Ovary (tissue), 9 donors: ENCODE results near the gene WDR91. TPM values are rescaled to one million over a fixed set of nuclear protein-coding genes. Genes with fewer than 3 reads are reported as not detected.

Experiments
- DNase-seq, 5 donors: peaks; one replicate each; pipeline ENCODE4 v3.0.0-alpha.2; 2019 to 2020
- H3K27ac ChIP-seq, 2 donors: fragments of 200-600 bp; one replicate each; pipeline versions ENCODE4 v1.5.1 to v1.8.0; 2019 to 2022
- H3K27me3 ChIP-seq: fragments of 200-600 bp; one replicate; pipeline ENCODE4 v1.8.0; 2022
- H3K36me3 ChIP-seq: fragments of 200-600 bp; sonication (generic); one replicate; pipeline ENCODE4 v1.5.1; 2019
- H3K4me1 ChIP-seq: one replicate; pipeline ENCODE4 v1.8.1; 2013; ENCODE audit warnings: mild to moderate bottlenecking, moderate library complexity; ENCODE audit not compliant: insufficient read depth
- H3K4me3 ChIP-seq: fragments of 200-600 bp; sonication (generic); one replicate; pipeline ENCODE4 v1.5.1; 2017
- H3K9me3 ChIP-seq, 2 donors: fragments of 200-600 bp in 1 of 2; sonication (generic) in 1 of 2; one replicate each; pipeline versions ENCODE4 v1.5.1 to v1.8.1; 2013 to 2019; ENCODE audit warnings: mild to moderate bottlenecking in 1 of 2, moderate library complexity in 1 of 2
- EP300 ChIP-seq: sonication (generic); formaldehyde crosslinking; IDR thresholded peaks from one replicate; pipeline ENCODE4 v1.6.1; 2017; ENCODE audit warnings: antibody characterized with exemption
- POLR2A ChIP-seq: fragments of 450-650 bp; IDR thresholded peaks from one replicate; pipeline ENCODE4 v1.6.1; 2017; ENCODE audit warnings: antibody characterized with exemption, mild to moderate bottlenecking, moderate library complexity
- WGBS, 3 donors: extraction: QIAGEN DNeasy Blood & Tissue Kit in 1 of 3; methylation state at CpG; one replicate each; pipeline versions ENCODE4 v1.1.5 to v1.1.7; 2013 to 2017; 5-methylcytosine and 5-hydroxymethylcytosine counted together
- intact Hi-C, 4 donors: fragments of 100-400 bp; cut with DNase I; formaldehyde crosslinking; loops; one replicate each; pipeline versions ENCODE4 v1.11.0 to v1.15.1; 2022 to 2023
- polyA plus RNA-seq, 2 donors: library from polyadenylated mRNA; stranded (reverse); fragments of 200-250 nt in 1 of 2; fragments of 350-450 nt in 1 of 2; fragmentation: Illumina TruSeq in 1 of 2; extraction: RNeasy Lipid Tissue Mini Kit (QIAGEN cat#74804) in 1 of 2; gene quantifications; one replicate each; pipeline ENCODE4 v1.2.3, GENCODE V29; 2013 to 2014
- total RNA-seq, 7 donors: library from RNA; depleted of rRNA in 2 of 7; stranded (reverse); fragments of >200 nt in 2 of 7; fragmentation: NEBNext Ultra II Directional in 3 of 7; extraction: Animal tissue kit (Norgen Biotek cat#: 25700) in 3 of 7; gene quantifications; one replicate each; pipeline versions ENCODE4 v1.1.0 to v1.2.4, GENCODE V29; 2016 to 2023
- TF ChIP-seq, protein P1 (sequence below), 3 donors: fragments of 450-650 bp in 2 of 3; fragments of 200-600 bp in 1 of 3; IDR thresholded peaks; one replicate each; pipeline versions ENCODE4 v1.5.1 to v1.8.0; 2016 to 2022; ENCODE audit warnings: antibody characterized with exemption in 3 of 3, mild to moderate bottlenecking in 1 of 3
- donor health status: DM: no; HTN: no; CAD: no; lungs with moderate emphysema.
- donor health status: DM: no; HTN: no; CAD: no.
- donor health status: Bipolar disorder and iron deficiency.
- donor health status: DM: yes; HTN: yes; CAD: no.
- donor health status: DM: no; HTN: no; CAD: no.
- donor health status: DM: yes; HTN: yes; CAD: no.

WDR91 gene
- total and polyA plus RNA-seq, 9 donors: 12.6 to 56.3 (median 32.2) TPM

DNA sequence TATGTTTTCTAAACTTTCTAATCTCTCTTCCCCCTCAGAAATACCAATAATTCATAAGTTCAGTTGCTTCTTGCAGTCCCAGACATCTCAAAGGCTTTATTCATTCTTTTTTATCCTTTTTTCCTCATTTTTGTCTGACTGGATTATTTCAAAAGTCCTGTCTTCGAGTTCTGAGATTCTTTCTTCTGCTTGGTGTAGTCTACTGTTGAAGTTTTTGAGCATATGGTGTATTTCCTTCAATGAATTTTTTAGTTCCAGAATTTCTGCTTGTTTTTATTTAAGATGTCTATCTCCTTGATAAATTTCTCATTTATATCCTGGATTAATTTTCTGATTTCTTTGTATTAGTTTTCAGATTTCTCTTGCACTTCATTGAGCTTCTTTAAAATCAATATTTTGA lies 55.0 kb downstream of the WDR91 start:
- H3K4me1 ChIP-seq: peaks cover 6% of the 10 kb centered on the region
- H3K27me3 ChIP-seq: no peaks in the 10 kb centered on the region
- no peak overlapping the region for H3K4me3 ChIP-seq
- whole genome bisulfite sequencing, 3 donors: 89 to 94% (median 90%) methylated on average over 1 of the region's 1 CpG
- DNase-seq: no peak
- TF ChIP-seq POLR2A (no peak), EP300 (no peak)
- TF ChIP-seq, protein P1, sequence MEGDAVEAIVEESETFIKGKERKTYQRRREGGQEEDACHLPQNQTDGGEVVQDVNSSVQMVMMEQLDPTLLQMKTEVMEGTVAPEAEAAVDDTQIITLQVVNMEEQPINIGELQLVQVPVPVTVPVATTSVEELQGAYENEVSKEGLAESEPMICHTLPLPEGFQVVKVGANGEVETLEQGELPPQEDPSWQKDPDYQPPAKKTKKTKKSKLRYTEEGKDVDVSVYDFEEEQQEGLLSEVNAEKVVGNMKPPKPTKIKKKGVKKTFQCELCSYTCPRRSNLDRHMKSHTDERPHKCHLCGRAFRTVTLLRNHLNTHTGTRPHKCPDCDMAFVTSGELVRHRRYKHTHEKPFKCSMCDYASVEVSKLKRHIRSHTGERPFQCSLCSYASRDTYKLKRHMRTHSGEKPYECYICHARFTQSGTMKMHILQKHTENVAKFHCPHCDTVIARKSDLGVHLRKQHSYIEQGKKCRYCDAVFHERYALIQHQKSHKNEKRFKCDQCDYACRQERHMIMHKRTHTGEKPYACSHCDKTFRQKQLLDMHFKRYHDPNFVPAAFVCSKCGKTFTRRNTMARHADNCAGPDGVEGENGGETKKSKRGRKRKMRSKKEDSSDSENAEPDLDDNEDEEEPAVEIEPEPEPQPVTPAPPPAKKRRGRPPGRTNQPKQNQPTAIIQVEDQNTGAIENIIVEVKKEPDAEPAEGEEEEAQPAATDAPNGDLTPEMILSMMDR (IDR thresholded peaks at IDR 0.05): no peak
- no peaks in the 10 kb centered on the region for H3K9me3 ChIP-seq
- no peak overlapping the region for H3K27ac ChIP-seq
- no peaks in the 10 kb centered on the region for H3K36me3 ChIP-seq
- intact Hi-C loops: no loop called here

DNA sequence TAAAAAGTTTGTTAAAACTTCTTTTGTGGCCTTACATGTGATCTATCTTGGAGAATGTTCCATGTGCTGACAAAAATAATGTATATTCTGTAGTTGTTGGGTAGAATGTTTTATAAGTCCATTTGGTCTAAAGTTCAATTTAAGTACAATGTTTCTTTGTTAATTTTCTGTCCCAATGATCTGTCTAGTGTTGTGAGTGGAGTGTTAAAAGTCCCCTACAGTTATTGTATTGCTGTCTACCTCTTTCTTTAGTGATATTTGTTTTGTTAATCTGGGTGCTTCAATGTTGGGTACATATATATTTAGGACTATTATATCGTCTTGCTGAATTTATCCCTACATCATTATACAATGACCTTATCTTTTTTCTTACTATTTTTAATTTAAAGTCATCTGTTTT lies 56.6 kb downstream of the WDR91 start:
- peaks cover 2% of the 10 kb centered on the region for H3K4me1 ChIP-seq
- H3K27ac ChIP-seq: no peak overlapping the region
- TF ChIP-seq EP300 (no peak), POLR2A (no peak)
- TF ChIP-seq, protein P1 (IDR thresholded peaks at IDR 0.05): no peak
- DNase-seq: no peak
- H3K27me3 ChIP-seq: no peaks in the 10 kb centered on the region
- 95 to 100% (median 96%) methylated on average over 1 of the region's 1 CpG for WGBS, 3 donors
- H3K9me3 ChIP-seq: no peaks in the 10 kb centered on the region
- H3K36me3 ChIP-seq: no peaks in the 10 kb centered on the region
- H3K4me3 ChIP-seq: no peak overlapping the region
- intact Hi-C loops: no loop called here

DNA sequence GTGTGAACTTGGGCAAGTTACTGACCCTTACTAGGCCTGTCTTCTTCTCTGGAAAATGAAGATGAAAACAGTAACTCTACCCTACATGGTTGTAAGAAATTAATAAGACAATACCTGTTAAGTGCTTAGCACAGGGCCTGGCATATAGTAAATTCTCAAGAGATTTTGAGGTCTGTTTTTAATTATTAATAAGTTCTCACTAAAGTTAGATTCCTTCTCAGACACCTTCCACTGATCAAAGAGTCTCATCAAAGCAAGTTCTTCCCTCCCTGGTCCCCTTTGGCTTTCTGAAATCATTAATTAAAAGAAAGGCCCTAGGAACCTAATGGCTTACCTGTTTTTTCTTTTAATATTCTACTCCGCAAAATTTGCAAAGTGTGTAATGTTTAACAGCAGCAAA lies 58.9 kb downstream of the WDR91 start:
- no peaks in the 10 kb centered on the region for H3K27me3 ChIP-seq
- no peak overlapping the region for H3K4me3 ChIP-seq
- H3K36me3 ChIP-seq: no peaks in the 10 kb centered on the region
- WGBS, 3 donors: 92 to 98% (median 97%) methylated on average over 1 of the region's 1 CpG
- no peak for DNase-seq
- TF ChIP-seq, protein P1 (IDR thresholded peaks at IDR 0.05): no peak
- TF ChIP-seq EP300: no peak
- no peak for TF ChIP-seq POLR2A
- intact Hi-C loops: no loop called here
- no peak overlapping the region for H3K27ac ChIP-seq
- H3K9me3 ChIP-seq: no peaks in the 10 kb centered on the region
- peaks cover 3% of the 10 kb centered on the region for H3K4me1 ChIP-seq

DNA sequence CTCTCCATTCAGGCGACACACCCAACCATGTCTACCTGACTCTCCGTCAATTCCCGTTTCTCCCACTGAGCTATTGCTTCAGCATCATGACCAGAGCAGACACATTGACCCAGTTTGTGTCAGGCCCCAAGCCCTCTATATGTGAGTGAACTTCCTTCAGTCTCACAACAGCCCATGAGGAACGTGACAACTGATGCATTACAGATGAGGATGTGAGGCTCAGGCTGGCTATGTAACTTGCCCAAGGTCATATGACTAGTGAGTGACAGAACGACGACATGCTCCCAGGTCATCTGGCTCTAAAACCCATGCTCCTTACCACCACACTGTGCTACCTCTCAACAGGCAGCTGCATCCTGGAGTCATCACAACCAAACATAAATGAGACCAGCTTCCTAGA lies 59.8 kb downstream of the WDR91 start:
- Histone ChIP-seq H3K4me3 (no peak overlapping the region), H3K36me3 (no peaks in the 10 kb centered on the region), H3K27ac (no peak overlapping the region), H3K4me1 (peaks cover 4% of the 10 kb centered on the region), H3K27me3 (no peaks in the 10 kb centered on the region), H3K9me3 (no peaks in the 10 kb centered on the region)
- DNase-seq: no peak
- WGBS, 3 donors: 75 to 88% (median 79%) methylated on average over 6 of the region's 6 CpGs
- intact Hi-C loops: no loop called here
- TF ChIP-seq POLR2A: no peak
- TF ChIP-seq, protein P1 (IDR thresholded peaks at IDR 0.05): no peak

DNA sequence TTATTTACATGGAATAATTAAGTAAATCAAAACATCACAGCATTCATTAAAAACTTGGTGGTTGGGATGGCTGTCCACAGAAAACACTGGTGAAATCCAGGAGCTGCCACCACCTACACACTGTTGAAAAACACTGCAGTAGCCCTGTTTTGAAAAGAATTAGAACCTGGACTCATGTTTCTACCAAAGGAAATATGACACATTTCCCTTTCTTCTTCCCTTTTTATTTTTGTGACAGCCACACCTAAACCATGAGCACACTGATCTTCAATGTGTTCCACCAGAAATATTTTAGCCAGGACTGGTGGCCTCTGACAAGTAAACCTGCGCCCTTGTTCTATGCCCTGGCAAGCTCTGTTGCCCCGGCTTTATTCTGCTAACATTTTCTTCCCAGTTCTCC lies 60.2 kb downstream of the WDR91 start:
- TF ChIP-seq POLR2A (no peak), EP300 (no peak)
- TF ChIP-seq, protein P1 (IDR thresholded peaks at IDR 0.05): no peak
- Histone ChIP-seq H3K4me1 (peaks cover 4% of the 10 kb centered on the region), H3K9me3 (no peaks in the 10 kb centered on the region), H3K27ac (no peak overlapping the region), H3K36me3 (no peaks in the 10 kb centered on the region), H3K27me3 (no peaks in the 10 kb centered on the region), H3K4me3 (no peak overlapping the region)
- no peak for DNase-seq
- 88 to 98% (median 95%) methylated on average over 2 of the region's 2 CpGs for WGBS, 3 donors
- intact Hi-C loops: no loop called here
